GM19238 (cell line): ENCODE data around the gene HLA-DPB1.
A peak's percentile ranks its signal among the peaks of the same experiment; 100 is the strongest.

Source experiments
- DNase-seq: peaks from one replicate; pipeline ENCODE4 v3.0.0; 2011; ENCODE audit warnings: low spot score; ENCODE audit not compliant: insufficient read length

The HLA-DPB1 gene

GRCh38 chr6:33070909-33071308 is 4.9 kb upstream of the HLA-DPB1 start:
- no peak for DNase-seq

- no peak for DNase-seq
Measured at GRCh38 chr6:33071569-33071968, 4.2 kb upstream of the HLA-DPB1 start.

GRCh38 chr6:33072508-33073100 is 3.2 kb upstream of the HLA-DPB1 start:
- no peak for DNase-seq

GRCh38 chr6:33073431-33073871 is 2.3 kb upstream of the HLA-DPB1 start, which contains the start of gene HLA-DPA1:
HLA-DPA1 (minus strand) TSS chr6:33073649.
- DNase-seq = peak; percentile 73

- DNase-seq = no peak
Measured at GRCh38 chr6:33075208-33075567, 602 bp upstream of the HLA-DPB1 start.

GRCh38 chr6:33076406-33076934 is 680 bp downstream of the HLA-DPB1 start:
- DNase-seq = no peak

- DNase-seq = no peak
Measured at GRCh38 chr6:33077908-33078307, 2.1 kb downstream of the HLA-DPB1 start.

GRCh38 chr6:33078442-33078841 is 2.7 kb downstream of the HLA-DPB1 start:
- no peak for DNase-seq

GRCh38 chr6:33078919-33079521 is 3.2 kb downstream of the HLA-DPB1 start:
- DNase-seq = no peak

- no peak for DNase-seq
Measured at GRCh38 chr6:33079580-33079979, 3.8 kb downstream of the HLA-DPB1 start.

- no peak for DNase-seq
Measured at GRCh38 chr6:33080127-33081089, 4.6 kb downstream of the HLA-DPB1 start.

- DNase-seq = no peak
Measured at GRCh38 chr6:33081098-33081824, 5.5 kb downstream of the HLA-DPB1 start.

GRCh38 chr6:33082702-33083101 is 6.9 kb downstream of the HLA-DPB1 start:
- DNase-seq = peak; percentile 40

- DNase-seq = no peak
Measured at GRCh38 chr6:33085627-33086026, 9.8 kb downstream of the HLA-DPB1 start.

GRCh38 chr6:33088258-33088930 is 12.6 kb downstream of the HLA-DPB1 start:
- no peak for DNase-seq

GRCh38 chr6:33088931-33089620 is 13.3 kb downstream of the HLA-DPB1 start:
- no peak for DNase-seq

- peak; percentile 40 for DNase-seq
Measured at GRCh38 chr6:33091957-33092356, 16.2 kb downstream of the HLA-DPB1 start.

- DNase-seq = no peak
Measured at GRCh38 chr6:33092385-33092784, 16.6 kb downstream of the HLA-DPB1 start.

GRCh38 chr6:33093855-33094254 is 18.1 kb downstream of the HLA-DPB1 start:
- DNase-seq = no peak

- DNase-seq = no peak
Measured at GRCh38 chr6:33095681-33096080, 19.9 kb downstream of the HLA-DPB1 start.
